ENCODE measurements around the gene CWC27.

The CWC27 gene

DNA sequence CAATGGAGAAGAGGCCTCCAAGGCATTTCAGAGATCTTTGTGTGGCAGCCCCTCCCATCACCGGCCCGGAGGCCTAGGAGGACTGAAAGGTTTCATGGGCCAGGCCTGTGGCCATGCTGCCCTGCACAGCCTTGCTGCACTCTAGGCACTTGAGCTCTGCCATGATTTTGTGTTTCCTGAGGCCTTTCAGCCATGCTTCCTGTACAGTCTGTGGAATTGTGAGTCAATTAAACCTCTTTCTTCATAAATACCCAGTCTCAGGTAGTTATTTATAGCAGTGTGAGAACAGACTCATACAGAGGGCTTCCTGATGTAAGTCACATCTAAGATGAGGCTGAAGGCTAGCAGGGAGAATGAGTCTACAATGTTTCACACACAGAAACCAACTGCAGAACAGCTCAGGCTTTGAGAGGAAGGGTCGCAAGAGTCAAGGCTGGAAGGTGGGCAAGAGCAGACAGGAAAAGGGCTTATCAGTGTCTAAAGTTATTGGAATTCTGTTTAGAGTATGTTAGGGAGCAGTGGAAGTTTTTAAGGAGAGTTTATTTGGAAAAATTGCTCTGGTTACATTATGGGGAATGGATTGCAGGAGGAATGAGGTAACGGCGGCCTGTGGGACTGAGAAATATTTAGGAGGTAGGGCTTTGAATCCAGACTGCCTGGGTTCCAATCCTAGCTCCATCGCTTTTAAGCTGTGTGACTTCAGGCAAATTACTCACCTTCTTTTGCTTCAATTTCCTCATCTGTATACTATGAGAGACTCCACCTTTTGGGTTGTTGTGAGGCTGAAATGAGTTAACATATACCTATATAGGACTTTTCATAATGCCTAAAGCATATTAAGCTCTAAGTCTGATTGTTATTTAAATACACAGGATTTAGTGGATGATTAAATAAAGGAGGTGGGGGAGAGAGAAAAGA lies 291.2 kb downstream of the CWC27 start:
- H3K4me1 ChIP-seq (ENCODE audit: insufficient read depth, low read length), result no peaks in the 10 kb centered on the region
- no peaks in the 10 kb centered on the region for H3K27me3 ChIP-seq (ENCODE audit: insufficient read depth, low read length)
- no peak overlapping the region for H3K9ac ChIP-seq (ENCODE audit: low read depth, low read length)
- WGBS, result 95% methylated on average over 6 of the region's 6 CpGs
- H3K9me3 ChIP-seq (ENCODE audit: insufficient read depth, low read depth, low read length), result peaks cover 7% of the 10 kb centered on the region
- no peak overlapping the region for H3K4me3 ChIP-seq (ENCODE audit: low read length)
- no peak overlapping the region for H3K27ac ChIP-seq (ENCODE audit: low read depth, low read length)
- H3K36me3 ChIP-seq (ENCODE audit: insufficient read depth, low read length), result no peaks in the 10 kb centered on the region

DNA sequence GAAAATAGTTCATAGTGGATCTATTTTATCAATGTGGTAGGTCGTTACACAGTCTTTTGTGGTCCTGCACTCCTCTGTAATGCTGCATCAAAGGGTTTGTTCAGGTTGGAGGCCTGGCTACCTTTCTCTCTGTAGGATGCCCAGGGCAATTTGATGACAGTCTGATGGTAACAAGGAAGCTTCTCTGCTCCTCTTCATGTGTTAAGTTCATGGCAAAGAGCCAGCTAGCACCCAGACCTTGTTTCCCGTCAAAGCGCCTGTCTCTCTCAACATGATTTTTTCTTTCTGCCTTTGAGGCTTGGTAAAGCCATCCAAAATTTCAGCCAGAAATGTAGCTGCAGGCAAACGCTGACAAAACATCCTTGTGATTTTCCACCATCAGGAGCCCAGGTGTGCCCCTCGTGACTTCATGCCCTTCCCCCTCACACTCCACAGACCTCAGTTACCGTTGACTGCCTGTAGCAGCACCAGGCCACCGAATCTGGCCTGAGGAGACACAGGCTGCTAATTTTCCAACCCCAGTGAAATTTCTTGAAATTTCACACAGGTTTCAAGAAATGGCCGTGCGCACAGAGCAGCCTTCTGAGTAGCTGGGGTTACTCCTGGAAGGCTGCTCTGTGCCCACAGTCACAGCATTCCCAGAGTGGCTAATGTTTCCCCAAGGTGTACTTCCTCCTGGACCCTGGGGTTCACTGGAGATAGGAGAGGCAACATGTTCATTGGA lies 292.7 kb downstream of the CWC27 start:
- no peak overlapping the region for H3K4me3 ChIP-seq (ENCODE audit: low read length)
- no peaks in the 10 kb centered on the region for H3K36me3 ChIP-seq (ENCODE audit: insufficient read depth, low read length)
- no peak overlapping the region for H3K27ac ChIP-seq (ENCODE audit: low read depth, low read length)
- peaks cover 7% of the 10 kb centered on the region for H3K9me3 ChIP-seq (ENCODE audit: insufficient read depth, low read depth, low read length)
- H3K4me1 ChIP-seq (ENCODE audit: insufficient read depth, low read length), result peaks cover 6% of the 10 kb centered on the region
- no peak overlapping the region for H3K9ac ChIP-seq (ENCODE audit: low read depth, low read length)
- no peaks in the 10 kb centered on the region for H3K27me3 ChIP-seq (ENCODE audit: insufficient read depth, low read length)
- WGBS, result 88% methylated on average over 9 of the region's 9 CpGs

DNA sequence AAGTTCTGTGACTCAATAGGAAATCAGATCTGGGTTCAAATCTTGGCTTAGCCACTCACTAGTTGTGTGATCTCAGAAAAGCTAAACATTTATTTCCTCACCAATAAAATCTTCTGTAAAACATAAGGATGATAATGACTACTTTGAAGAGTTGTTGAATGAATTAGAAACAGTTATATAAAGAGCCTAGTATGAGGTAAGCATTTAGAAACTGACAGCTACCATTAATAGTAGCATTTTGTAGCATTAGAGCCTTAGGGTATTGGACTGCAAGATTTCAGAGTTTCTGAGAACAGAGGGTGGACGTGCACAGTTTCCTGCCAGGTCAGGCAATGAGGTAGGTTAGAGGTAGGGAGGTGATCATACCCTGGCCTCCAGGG lies 293.2 kb downstream of the CWC27 start:
- peaks cover 11% of the 10 kb centered on the region for H3K4me1 ChIP-seq (ENCODE audit: insufficient read depth, low read length)
- H3K27ac ChIP-seq (ENCODE audit: low read depth, low read length), result no peak overlapping the region
- WGBS, result 98% methylated on average over 1 of the region's 1 CpG

DNA sequence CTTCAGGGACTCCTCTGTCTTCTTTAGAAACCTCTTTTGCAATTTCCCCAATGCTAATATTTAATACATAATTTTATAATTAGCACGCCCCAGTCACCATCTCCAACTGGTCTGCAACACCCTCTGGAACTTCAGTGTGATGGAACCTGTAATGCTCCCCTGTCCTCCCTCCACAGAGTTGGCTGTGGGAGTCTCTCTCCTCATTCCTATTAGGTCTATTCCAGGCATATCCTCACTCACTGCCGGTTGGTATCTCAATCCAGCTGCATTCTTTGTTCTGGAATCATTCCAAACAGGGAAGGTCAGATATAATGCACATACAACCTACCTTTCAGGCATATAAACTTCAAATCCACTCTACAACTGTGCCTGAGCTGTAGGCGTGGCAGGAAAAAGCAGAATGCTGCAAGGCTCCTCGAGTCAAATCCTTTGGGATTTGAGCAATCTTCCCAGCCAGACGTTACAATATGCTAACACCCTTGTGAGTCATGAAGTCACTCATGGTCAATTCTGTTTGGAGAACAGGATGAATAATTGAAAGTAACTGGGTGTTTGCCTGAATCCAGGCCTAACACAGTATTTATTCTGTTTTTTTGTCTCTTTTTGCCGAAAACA lies 293.8 kb downstream of the CWC27 start:
- no peak overlapping the region for H3K9ac ChIP-seq (ENCODE audit: low read depth, low read length)
- no peak overlapping the region for H3K27ac ChIP-seq (ENCODE audit: low read depth, low read length)
- H3K36me3 ChIP-seq (ENCODE audit: insufficient read depth, low read length), result no peaks in the 10 kb centered on the region
- H3K4me1 ChIP-seq (ENCODE audit: insufficient read depth, low read length), result peaks cover 13% of the 10 kb centered on the region
- peaks cover 7% of the 10 kb centered on the region for H3K9me3 ChIP-seq (ENCODE audit: insufficient read depth, low read depth, low read length)
- H3K27me3 ChIP-seq (ENCODE audit: insufficient read depth, low read length), result no peaks in the 10 kb centered on the region
- 71% methylated on average over 6 of the region's 6 CpGs for WGBS
- H3K4me3 ChIP-seq (ENCODE audit: low read length), result no peak overlapping the region

More for the DNA sequence above, 293.2 kb downstream of the CWC27 start:
- Histone ChIP-seq H3K9ac (ENCODE audit: low read depth, low read length) (no peak overlapping the region), H3K4me3 (ENCODE audit: low read length) (no peak overlapping the region), H3K9me3 (ENCODE audit: insufficient read depth, low read depth, low read length) (peaks cover 7% of the 10 kb centered on the region), H3K36me3 (ENCODE audit: insufficient read depth, low read length) (no peaks in the 10 kb centered on the region), H3K27me3 (ENCODE audit: insufficient read depth, low read length) (no peaks in the 10 kb centered on the region)

DNA sequence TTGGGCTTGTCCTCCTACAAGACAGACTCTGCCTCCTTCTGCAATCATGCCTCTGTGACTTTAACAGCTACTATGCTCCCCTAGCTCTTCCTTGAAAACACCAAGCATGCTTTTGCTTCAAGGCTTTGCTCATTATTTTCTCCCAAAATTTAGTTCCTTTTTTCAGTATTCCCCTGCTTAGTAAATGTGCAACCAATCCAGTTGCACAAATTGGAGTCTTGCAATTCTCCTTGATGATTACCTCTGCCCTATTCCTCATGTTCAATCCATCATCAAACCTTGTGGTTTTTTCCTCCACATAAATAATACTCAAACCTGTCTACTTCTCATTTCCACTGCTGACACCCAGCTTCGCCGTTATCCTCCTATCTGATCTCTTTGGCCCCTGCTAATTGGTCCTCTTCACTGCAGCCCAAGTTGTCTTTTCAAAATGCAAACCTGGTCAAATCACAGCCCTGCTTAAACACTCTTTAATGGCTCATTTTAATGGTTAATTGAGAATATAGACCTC lies 296.3 kb downstream of the CWC27 start:
- Histone ChIP-seq H3K36me3 (ENCODE audit: insufficient read depth, low read length) (no peaks in the 10 kb centered on the region), H3K27ac (ENCODE audit: low read depth, low read length) (no peak overlapping the region), H3K27me3 (ENCODE audit: insufficient read depth, low read length) (no peaks in the 10 kb centered on the region), H3K9ac (ENCODE audit: low read depth, low read length) (no peak overlapping the region), H3K4me1 (ENCODE audit: insufficient read depth, low read length) (peaks cover 13% of the 10 kb centered on the region), H3K4me3 (ENCODE audit: low read length) (no peak overlapping the region), H3K9me3 (ENCODE audit: insufficient read depth, low read depth, low read length) (no peaks in the 10 kb centered on the region)
- WGBS, result 98% methylated on average over 2 of the region's 2 CpGs

DNA sequence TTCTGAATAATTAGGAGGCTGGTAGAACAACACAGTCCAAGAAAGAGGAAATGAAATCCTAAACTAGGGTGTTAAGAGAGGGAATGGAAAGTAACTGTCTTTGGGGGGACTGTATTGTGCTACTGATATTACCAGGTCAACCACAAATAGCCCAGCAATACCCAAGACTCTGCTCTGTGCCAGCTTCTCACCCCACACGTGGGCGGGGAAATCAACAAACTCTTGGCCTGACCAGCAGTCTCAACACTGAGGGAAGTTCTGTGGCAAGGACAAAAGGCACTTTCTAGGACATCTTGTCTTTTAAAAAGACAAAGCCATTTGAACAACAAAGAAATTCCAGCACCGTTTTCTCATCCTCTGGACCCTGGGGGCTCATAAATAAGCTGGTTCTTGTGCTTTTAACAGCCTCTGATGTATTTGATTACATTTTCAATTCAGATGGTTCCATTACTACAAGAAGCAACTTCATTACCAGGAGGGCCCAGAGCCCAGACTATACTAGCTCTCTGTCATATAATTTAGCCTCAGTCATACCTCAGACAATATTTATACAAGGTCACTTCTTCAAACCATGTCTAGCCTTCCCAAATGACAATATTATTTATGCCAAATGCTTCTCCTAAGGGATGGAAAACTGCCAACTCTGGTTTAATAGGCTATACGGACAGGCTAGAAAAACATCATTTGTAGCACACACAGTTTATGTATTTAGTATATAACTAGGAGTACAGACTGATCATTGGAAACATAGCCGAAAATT lies 297.8 kb downstream of the CWC27 start:
- Histone ChIP-seq H3K9me3 (ENCODE audit: insufficient read depth, low read depth, low read length) (no peaks in the 10 kb centered on the region), H3K27ac (ENCODE audit: low read depth, low read length) (no peak overlapping the region), H3K27me3 (ENCODE audit: insufficient read depth, low read length) (no peaks in the 10 kb centered on the region), H3K4me3 (ENCODE audit: low read length) (no peak overlapping the region), H3K4me1 (ENCODE audit: insufficient read depth, low read length) (peaks cover 13% of the 10 kb centered on the region), H3K36me3 (ENCODE audit: insufficient read depth, low read length) (no peaks in the 10 kb centered on the region), H3K9ac (ENCODE audit: low read depth, low read length) (no peak overlapping the region)
- 67% methylated on average over 5 of the region's 5 CpGs for WGBS

DNA sequence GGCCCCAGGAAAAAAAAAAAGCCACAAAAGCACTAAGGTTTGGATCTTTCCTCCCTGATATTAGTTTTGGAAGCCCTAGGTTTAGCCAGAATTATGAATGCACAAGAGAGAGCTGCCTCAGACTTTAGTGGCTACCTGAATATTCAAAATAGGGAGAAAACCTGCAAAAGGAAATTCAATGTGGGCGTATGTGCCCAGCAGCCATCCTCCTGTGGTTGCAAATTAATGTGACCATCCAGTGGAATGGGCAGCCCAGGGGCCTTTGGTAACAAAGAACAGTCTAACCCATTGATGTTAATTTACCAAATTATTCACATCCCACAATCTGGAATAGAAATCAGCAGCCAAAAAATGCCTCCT lies 298.4 kb downstream of the CWC27 start:
- Histone ChIP-seq H3K9ac (ENCODE audit: low read depth, low read length) (no peak overlapping the region), H3K4me1 (ENCODE audit: insufficient read depth, low read length) (peaks cover 13% of the 10 kb centered on the region), H3K36me3 (ENCODE audit: insufficient read depth, low read length) (no peaks in the 10 kb centered on the region), H3K27me3 (ENCODE audit: insufficient read depth, low read length) (no peaks in the 10 kb centered on the region), H3K4me3 (ENCODE audit: low read length) (no peak overlapping the region), H3K27ac (ENCODE audit: low read depth, low read length) (no peak overlapping the region), H3K9me3 (ENCODE audit: insufficient read depth, low read depth, low read length) (no peaks in the 10 kb centered on the region)
- 89% methylated on average over 1 of the region's 1 CpG for WGBS

All from HUES64 (cell line).